ENCODE data around the gene CLEC4A.

GRCh38 chr12:8157484-8158198, 34.2 kb downstream of the CLEC4A start:
- TF ChIP-seq MAX (IDR thresholded peaks at IDR 0.05) (no peak), POLR2A (IDR thresholded peaks at IDR 0.05; ENCODE audit: low read length) (no peak), CTCF (IDR thresholded peaks at IDR 0.05) (no peak), USF2 (IDR thresholded peaks at IDR 0.05) (no peak), REST (IDR thresholded peaks at IDR 0.05) (no peak), RFX5 (IDR thresholded peaks at IDR 0.05) (no peak), NPAS2 (CRISPR knock-in tag; IDR thresholded peaks at IDR 0.05; ENCODE audit: borderline replicate concordance) (no peak), MYC (IDR thresholded peaks at IDR 0.05; ENCODE audit: borderline replicate concordance, low read length) (no peak), MAZ (IDR thresholded peaks at IDR 0.05; ENCODE audit: borderline replicate concordance, low read depth, low read length) (no peak)

Measured in A549 (cell line).